K562 (cell line): ENCODE results near the gene HOXD4. TPM values are rescaled to one million over a fixed set of nuclear protein-coding genes. Genes with fewer than 3 reads are reported as not detected.

Experiments
- ATAC-seq: fragments of 200-7000 bp; cut with Tn5 transposase; 3 replicates; pipeline ENCODE4 v1.9.1; 2020; ENCODE audit warnings: moderate library complexity
- BruUV-seq: library from RNA; stranded (reverse); fragments of 400-500 nt; replicated peaks from 2 replicates; lab custom pipeline; 2021; lab: Mats Ljungman, UMichigan
- CTCF ChIA-PET: fragments of 300-600 bp; formaldehyde crosslinking; extraction: SDS; loops from one replicate; lab custom pipeline; 2021; ENCODE audit warnings: low intra/inter-chr PET ratio; lab: Yijun Ruan, JAX
- POLR2A ChIA-PET: fragments of 300-600, 350-650 bp; sonication (Branson Sonifier 250); formaldehyde crosslinking; extraction: SDS; loops from one replicate; lab custom pipeline; 2021; ENCODE audit warnings: antibody characterized with exemption, inconsistent platforms; lab: Yijun Ruan, JAX
- DNase-seq, 4 experiments: peaks; one replicate each; pipeline versions ENCODE4 v3.0.0 to v3.0.0-alpha.2; 2011 to 2018; ENCODE audit warnings: low spot score in 3 of 4, mixed read lengths in 3 of 4; ENCODE audit errors: extremely low read depth in 1 of 4
- FAIRE-seq: peaks from 2 replicates; lab custom pipeline; 2011; peaks lifted over from hg19 to GRCh38; lab: Jason Lieb, UNC
- H2AFZ ChIP-seq: 2 replicates; pipeline ENCODE4 v1.6.0; 2011; ENCODE audit warnings: low read depth, low read length, control low read depth, inconsistent platforms
- H3K27ac ChIP-seq: fragments of 200-600 bp; 3 replicates; pipeline ENCODE4 v1.8.0; 2011; ENCODE audit warnings: low read depth, mild to moderate bottlenecking, control low read depth, inconsistent platforms, low read length, moderate library complexity, mixed read lengths; ENCODE audit errors: extremely low read depth
- H3K27me3 ChIP-seq, 2 experiments: fragments of 300-600 bp in 1 of 2; 2 replicates in 1 of 2; 3 replicates in 1 of 2; pipeline versions ENCODE4 v1.6.0 to v1.8.0; 2011; ENCODE audit warnings: inconsistent platforms in 2 of 2, low read length in 2 of 2, mild to moderate bottlenecking in 1 of 2, mixed read lengths in 1 of 2, moderate library complexity in 1 of 2; ENCODE audit not compliant: control insufficient read depth in 2 of 2, insufficient read depth in 2 of 2
- H3K36me3 ChIP-seq: fragments of 300-600 bp; 3 replicates; pipeline ENCODE4 v1.8.0; 2011; ENCODE audit warnings: mild to moderate bottlenecking, low read length, inconsistent platforms; ENCODE audit not compliant: control insufficient read depth, insufficient read depth
- H3K4me1 ChIP-seq, 2 experiments: fragments of 200-600 bp in 1 of 2; replicated peaks in 1 of 2; 2 replicates in 1 of 2; 3 replicates in 1 of 2; pipeline versions ENCODE4 v1.5.1 to v1.8.0; 2011; ENCODE audit warnings: inconsistent platforms in 2 of 2, low read length in 2 of 2, mild to moderate bottlenecking in 1 of 2, mixed read lengths in 1 of 2, moderate library complexity in 1 of 2; ENCODE audit not compliant: control insufficient read depth in 2 of 2, insufficient read depth in 2 of 2
- H3K4me2 ChIP-seq: 2 replicates; pipeline ENCODE4 v1.6.1; 2011; ENCODE audit warnings: low read length, control low read depth, inconsistent platforms, mixed read lengths; ENCODE audit not compliant: insufficient read depth
- H3K4me3 ChIP-seq: fragments of 200-600 bp; sonication (generic), shearing (Covaris generic); 2 replicates; pipeline ENCODE4 v1.5.1; 2016; ENCODE audit warnings: control low read depth, inconsistent platforms
- H3K79me2 ChIP-seq: fragments of 200-600 bp; 3 replicates; pipeline ENCODE4 v1.8.0; 2011; ENCODE audit warnings: low read length, inconsistent platforms; ENCODE audit not compliant: control insufficient read depth, insufficient read depth
- H3K9ac ChIP-seq, 2 experiments: 2 replicates each; pipeline versions ENCODE4 v1.6.0 to v1.6.1; 2011; ENCODE audit warnings: low read depth in 2 of 2, low read length in 2 of 2, control low read depth in 1 of 2, inconsistent platforms in 1 of 2, mild to moderate bottlenecking in 1 of 2, mixed read lengths in 1 of 2; ENCODE audit not compliant: insufficient read depth in 1 of 2
- H3K9me1 ChIP-seq: one replicate; pipeline ENCODE4 v1.6.0; 2011; ENCODE audit warnings: inconsistent platforms, mild to moderate bottlenecking, low read length, moderate library complexity; ENCODE audit not compliant: control insufficient read depth, insufficient read depth
- H3K9me3 ChIP-seq: replicated peaks from 2 replicates; pipeline ENCODE4 v1.5.1; 2011; ENCODE audit warnings: low read depth, low read length, inconsistent platforms; ENCODE audit not compliant: control insufficient read depth, insufficient read depth
- H4K20me1 ChIP-seq: replicated peaks from 2 replicates; pipeline ENCODE4 v1.6.1; 2011; ENCODE audit warnings: low read length, inconsistent platforms, mixed read lengths; ENCODE audit not compliant: control insufficient read depth, insufficient read depth
- EZH2 ChIP-seq: IDR thresholded peaks from 2 replicates; pipeline ENCODE4 v1.6.1; 2012; ENCODE audit warnings: low read depth, mild to moderate bottlenecking, inconsistent platforms, low read length, borderline replicate concordance
- GTF2F1 ChIP-seq: IDR thresholded peaks from 2 replicates; pipeline ENCODE4 v1.6.1; 2011; ENCODE audit warnings: low read depth, low read length, improper control_type of control experiment
- POU5F1 ChIP-seq: fragments of 150-350 bp; IDR thresholded peaks from 2 replicates; pipeline ENCODE4 v1.6.1; 2014; ENCODE audit warnings: borderline replicate concordance, low read length, low read depth, mild to moderate bottlenecking; ENCODE audit not compliant: partially characterized antibody
- WGBS: fragments of 100-300 bp; shearing (Covaris generic); methylation state at CpG from one replicate; pipeline ENCODE4 v1.1.6; 2016; ENCODE audit warnings: low coverage, mixed read lengths; ENCODE audit not compliant: insufficient coverage; ENCODE audit errors: missing lambda C conversion rate; 5-methylcytosine and 5-hydroxymethylcytosine counted together
- in situ Hi-C: fragments of 300-500 bp; cut with MboI; formaldehyde crosslinking; loops from 4 replicates; pipeline ENCODE4 v1.15.0; 2018; ENCODE audit warnings: inconsistent platforms, mixed read lengths
- intact Hi-C: fragments of 100-400 bp; cut with micrococcal nuclease; formaldehyde crosslinking; loops from 2 replicates; pipeline ENCODE4 v1.14.2; 2022
- polyA plus RNA-seq, 8 experiments: library from polyadenylated mRNA; depleted of rRNA in 4 of 8; stranded (reverse) in 5 of 8; unstranded in 3 of 8; fragments of >200 nt; fragmentation: Nextera tagmentation in 2 of 8; fragmentation: Illumina TruSeq in 1 of 8; extraction: Ambion mirVana in 2 of 8; extraction: Trizol in 1 of 8; gene quantifications; 2 replicates each; pipeline versions ENCODE4 v1.2.1 to v1.2.3, GENCODE V29; 2011 to 2014; ENCODE audit warnings: inconsistent platforms in 1 of 8, missing spikeins in 1 of 8
- total RNA-seq, 7 experiments: library from RNA; depleted of rRNA in 6 of 7; stranded (reverse); fragments of >200 nt in 6 of 7; fragmentation: Illumina TruSeq in 2 of 7; extraction: Trizol in 2 of 7; gene quantifications; 2 replicates each; pipeline versions ENCODE4 v1.2.1 to v1.2.3, GENCODE V29; 2011 to 2021; ENCODE audit warnings: low replicate concordance in 1 of 7

Gene HOXD4
- total and polyA plus RNA-seq, 9 of the 15 experiments (the other 6 are each of a cell fraction or from before 2014, with no cell fraction given): not detected

DNA sequence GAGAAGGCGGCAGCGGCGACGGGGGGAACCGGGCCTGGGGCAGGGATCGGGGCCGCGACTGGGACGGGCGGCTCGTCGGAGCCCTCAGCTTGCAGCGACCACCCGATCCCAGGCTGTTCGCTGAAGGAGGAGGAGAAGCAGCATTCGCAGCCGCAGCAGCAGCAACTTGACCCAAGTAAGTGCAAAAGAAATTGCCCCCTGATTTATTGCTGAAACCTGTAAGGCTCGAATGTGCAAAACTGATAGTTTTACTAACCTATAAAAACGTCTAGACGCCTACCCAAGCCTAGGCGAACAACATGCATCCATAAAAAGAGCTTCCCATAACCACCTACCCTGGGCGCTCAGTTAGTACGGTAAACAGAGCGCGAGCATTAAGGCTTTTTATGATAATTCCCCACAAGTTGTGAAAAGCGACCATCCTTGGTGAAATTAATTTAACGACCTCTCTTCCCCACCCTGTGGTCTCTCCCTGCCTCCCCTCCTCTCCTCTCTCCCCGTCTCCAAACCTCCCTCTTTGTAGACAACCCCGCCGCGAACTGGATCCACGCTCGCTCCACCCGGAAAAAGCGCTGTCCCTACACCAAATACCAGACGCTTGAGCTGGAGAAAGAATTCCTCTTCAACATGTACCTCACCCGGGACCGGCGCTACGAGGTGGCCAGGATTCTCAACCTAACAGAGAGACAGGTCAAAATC, 27.8 kb upstream of the HOXD4 start:
- intact Hi-C loops: no loop called here
- no peak for FAIRE-seq
- H3K4me3 ChIP-seq: no peak overlapping the region
- no peaks in the 10 kb centered on the region for H3K36me3 ChIP-seq
- no peaks in the 10 kb centered on the region for H3K9me1 ChIP-seq
- TF ChIP-seq GTF2F1: no peak
- TF ChIP-seq POU5F1: no peak
- TF ChIP-seq EZH2: peak; percentile 82; the same call in 1 of the 2 replicates
- TF ChIP-seq, all 486 proteins: peak for 1
- Histone ChIP-seq H3K9ac (no peak overlapping the region), H3K4me1 (peaks cover 0 to 19% of the 10 kb centered on the region in 2 experiments; a peak in 2 of 5 replicates), H4K20me1 (0 out of 2 replicates have a peak, but pooled peaks cover 6% of the 10 kb centered on the region), H3K27me3 (peaks cover 69 to 71% of the 10 kb centered on the region in 2 experiments), H3K79me2 (no peaks in the 10 kb centered on the region), H3K4me2 (no peak overlapping the region), H3K9me3 (no peaks in the 10 kb centered on the region), H3K27ac (no peak overlapping the region), H2AFZ (no peak overlapping the region)
- DNase-seq (no peak), ATAC-seq (no peak)
- in situ Hi-C loops: no loop called here
- POLR2A ChIA-PET: interaction anchor here (0.6 kb wide), 1 partner anchor 1470 kb away, joined by 3 read pairs; no protein-coding TSS in a partner anchor
- WGBS: 8% methylated on average over 39 of the region's 40 CpGs
- CTCF ChIA-PET: interaction anchor here (1.1 kb wide), 1 partner anchor 1024 kb away, joined by 3 read pairs; no protein-coding TSS in a partner anchor
- no TSS peak for BruUV-seq
